Tibial nerve (tissue), 4 donors: ENCODE measurements around the gene MZT2B. TPM values are rescaled to one million over a fixed set of nuclear protein-coding genes. Genes with fewer than 3 reads are reported as not detected.
"Not testable (repeated sequence)": the region's sequence is repeated elsewhere in the genome, so short reads cannot be mapped to it uniquely, and the experiment has no call there.

ENCODE experiments used
- DNase-seq, 2 donors: peaks; one replicate each; pipeline ENCODE4 v3.0.0-alpha.2; 2019; ENCODE audit warnings: low spot score in 2 of 2
- H3K27ac ChIP-seq, 4 donors: fragments of 200-600 bp; sonication (generic) in 3 of 4; one replicate each; pipeline ENCODE4 v1.5.1; 2017 to 2019; ENCODE audit warnings: mild to moderate bottlenecking in 1 of 4
- H3K27me3 ChIP-seq, 2 donors: fragments of 200-600 bp; sonication (generic) in 1 of 2; one replicate each; pipeline versions ENCODE4 v1.5.1 to v1.6.0; 2017 to 2019
- H3K36me3 ChIP-seq, 3 donors: fragments of 200-600 bp; sonication (generic); one replicate each; pipeline ENCODE4 v1.5.1; 2018 to 2019
- H3K4me1 ChIP-seq, 4 donors: fragments of 200-600 bp; sonication (generic) in 3 of 4; one replicate each; pipeline ENCODE4 v1.5.1; 2017 to 2019
- H3K4me3 ChIP-seq, 4 donors: fragments of 200-600 bp; sonication (generic) in 3 of 4; one replicate each; pipeline ENCODE4 v1.5.1; 2017 to 2019; ENCODE audit warnings: mild to moderate bottlenecking in 1 of 4, moderate library complexity in 1 of 4
- H3K9me3 ChIP-seq, 4 donors: fragments of 200-600 bp; sonication (generic) in 3 of 4; one replicate each; pipeline ENCODE4 v1.5.1; 2017 to 2019
- CTCF ChIP-seq, 5 experiments: fragments of 200-600 bp in 3 of 5; fragments of 450-650 bp in 2 of 5; sonication (generic) in 3 of 5; IDR thresholded peaks; one replicate each; pipeline ENCODE4 v1.5.1; 2016 to 2019; ENCODE audit warnings: antibody characterized with exemption in 5 of 5, mild to moderate bottlenecking in 3 of 5, moderate library complexity in 2 of 5
- EP300 ChIP-seq, 2 donors: sonication (generic); formaldehyde crosslinking; IDR thresholded peaks; one replicate each; pipeline ENCODE4 v1.6.1; 2017; ENCODE audit warnings: antibody characterized with exemption in 2 of 2, mild to moderate bottlenecking in 1 of 2
- POLR2A ChIP-seq, 2 donors: fragments of 450-650 bp; IDR thresholded peaks; one replicate each; pipeline ENCODE4 v1.6.1; 2017; ENCODE audit warnings: antibody characterized with exemption in 2 of 2, mild to moderate bottlenecking in 2 of 2, moderate library complexity in 2 of 2
- WGBS, 2 donors: methylation state at CpG; one replicate each; pipeline ENCODE4 v1.1.5; 2018; 5-methylcytosine and 5-hydroxymethylcytosine counted together
- total RNA-seq, 4 donors: library from RNA; depleted of rRNA; stranded (reverse); fragments of >200 nt; gene quantifications; one replicate each; pipeline ENCODE4 v1.1.0, GENCODE V29; 2016

Gene MZT2B
- total RNA-seq, 4 donors from 2014 or later, result 108 to 190 (median 153) TPM

GRCh38 chr2:130156624-130157004 lies 25.4 kb upstream of the MZT2B start:
- no peak overlapping the region for H3K27ac ChIP-seq
- no peak for DNase-seq
- H3K4me1 ChIP-seq, result no peaks in the 10 kb centered on the region
- TF ChIP-seq CTCF (IDR thresholded peaks at IDR 0.05) (no peak), POLR2A (IDR thresholded peaks at IDR 0.05) (no peak), EP300 (IDR thresholded peaks at IDR 0.05) (no peak)
- WGBS, 2 donors, result 87 to 89% methylated on average over 9 of the region's 9 CpGs
- no peaks in the 10 kb centered on the region for H3K9me3 ChIP-seq
- H3K36me3 ChIP-seq, result peaks cover 0 to 96% (median 0%) of the 10 kb centered on the region in 3 donors
- no peak overlapping the region for H3K4me3 ChIP-seq
- H3K27me3 ChIP-seq, result no peaks in the 10 kb centered on the region

DNA sequence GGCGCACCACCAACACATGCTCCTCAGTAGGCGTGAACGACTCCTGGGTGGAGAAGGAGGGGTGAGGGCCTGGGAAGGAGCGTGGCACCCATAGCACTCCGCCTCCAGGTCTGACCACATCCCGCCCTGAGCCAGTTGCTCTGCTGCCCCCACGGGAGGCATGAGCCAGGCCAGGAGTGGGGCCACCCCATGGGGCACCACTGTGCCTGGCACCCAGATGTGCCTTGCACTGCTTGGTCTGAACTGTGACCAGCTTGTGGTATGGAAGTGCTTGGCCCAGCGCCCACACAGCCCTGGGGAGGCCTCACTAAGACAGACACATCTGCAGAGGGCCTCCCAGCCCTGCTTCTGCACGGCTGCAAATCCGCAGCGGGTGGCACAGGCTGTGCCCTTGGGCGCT lies 24.7 kb upstream of the MZT2B start:
- H3K4me1 ChIP-seq, H3K27ac ChIP-seq, H3K27me3 ChIP-seq, H3K4me3 ChIP-seq, H3K9me3 ChIP-seq, DNase-seq: not testable (repeated sequence)
- H3K36me3 ChIP-seq, result peaks cover 0 to 95% (median 0%) of the 10 kb centered on the region in 3 donors
- 80 to 88% methylated on average over 4 to 5 of the region's 12 CpGs for WGBS, 2 donors

DNA sequence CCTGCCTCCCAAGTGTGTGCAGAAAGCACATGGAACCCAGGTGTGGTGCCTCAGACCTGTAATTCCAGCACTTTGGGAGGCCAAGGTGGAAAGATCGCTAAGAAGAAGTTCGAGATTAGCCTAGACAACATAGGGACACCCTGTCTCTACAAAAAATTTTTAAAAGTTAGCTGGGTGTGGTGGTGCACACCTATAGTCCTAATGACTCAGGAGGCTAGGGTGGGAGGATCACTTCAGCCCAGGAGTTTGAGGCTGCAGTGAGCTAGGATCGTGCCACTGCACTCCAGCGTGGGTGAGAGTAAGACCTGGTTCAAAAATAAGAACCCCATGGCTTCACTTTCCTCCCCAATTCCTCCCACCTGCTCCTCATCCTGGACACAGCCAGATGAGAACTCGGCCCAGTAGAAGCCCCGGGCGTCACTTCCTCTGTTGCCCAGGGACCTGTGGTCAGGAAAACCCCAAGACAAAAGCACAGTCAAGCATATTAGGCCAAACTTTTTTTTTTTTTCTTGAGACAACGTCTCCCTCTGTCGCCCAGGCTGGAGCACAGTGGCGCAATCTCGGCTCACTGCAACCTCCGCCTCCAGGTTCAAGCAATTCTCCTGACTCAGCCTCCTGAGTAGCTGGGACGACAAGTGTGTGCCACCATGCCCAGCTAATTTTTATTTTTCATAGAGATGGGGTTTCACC lies 24.1 kb upstream of the MZT2B start:
- peaks cover 0 to 95% (median 0%) of the 10 kb centered on the region in 3 donors for H3K36me3 ChIP-seq
- H3K27me3 ChIP-seq, H3K4me1 ChIP-seq, H3K4me3 ChIP-seq, H3K9me3 ChIP-seq, H3K27ac ChIP-seq, DNase-seq: not testable (repeated sequence)
- 63 to 64% methylated on average over 13 of the region's 13 CpGs for WGBS, 2 donors

DNA sequence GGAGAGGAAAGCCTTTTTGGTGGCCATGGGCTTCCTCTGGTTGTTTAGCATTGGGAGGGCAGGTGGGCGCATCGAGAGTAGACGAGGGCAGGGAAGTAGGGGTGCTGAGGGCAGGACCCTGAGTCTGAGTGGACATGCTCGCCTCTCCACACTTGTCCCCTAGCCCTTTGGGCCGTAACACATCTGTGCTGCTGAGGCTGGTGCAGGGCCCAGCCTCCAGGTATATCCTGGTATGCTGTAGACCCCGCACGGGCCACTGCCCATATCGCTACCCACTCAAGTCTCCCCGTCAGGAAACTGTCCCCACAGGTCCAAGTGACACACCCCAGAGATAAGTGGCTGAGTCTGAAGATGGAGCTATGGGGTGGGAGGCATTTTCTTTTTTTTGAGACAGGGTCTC lies 23.4 kb upstream of the MZT2B start:
- Histone ChIP-seq H3K36me3 (peaks cover 0 to 93% (median 1%) of the 10 kb centered on the region in 3 donors), H3K27ac (no peak overlapping the region), H3K9me3 (no peaks in the 10 kb centered on the region), H3K27me3 (no peaks in the 10 kb centered on the region), H3K4me3 (no peak overlapping the region), H3K4me1 (no peaks in the 10 kb centered on the region)
- no peak for DNase-seq
- TF ChIP-seq CTCF (IDR thresholded peaks at IDR 0.05) (no peak), EP300 (IDR thresholded peaks at IDR 0.05) (no peak), POLR2A (IDR thresholded peaks at IDR 0.05) (no peak)
- WGBS, 2 donors, result 88 to 90% methylated on average over 9 of the region's 9 CpGs

GRCh38 chr2:130159376-130159775 lies 22.7 kb upstream of the MZT2B start:
- peaks cover 0 to 93% (median 7%) of the 10 kb centered on the region in 3 donors for H3K36me3 ChIP-seq
- H3K4me1 ChIP-seq, H3K4me3 ChIP-seq, DNase-seq, H3K27me3 ChIP-seq, H3K27ac ChIP-seq, H3K9me3 ChIP-seq: not testable (repeated sequence)
- WGBS, 2 donors, result 88 to 96% methylated on average over 4 of the region's 4 CpGs

DNA sequence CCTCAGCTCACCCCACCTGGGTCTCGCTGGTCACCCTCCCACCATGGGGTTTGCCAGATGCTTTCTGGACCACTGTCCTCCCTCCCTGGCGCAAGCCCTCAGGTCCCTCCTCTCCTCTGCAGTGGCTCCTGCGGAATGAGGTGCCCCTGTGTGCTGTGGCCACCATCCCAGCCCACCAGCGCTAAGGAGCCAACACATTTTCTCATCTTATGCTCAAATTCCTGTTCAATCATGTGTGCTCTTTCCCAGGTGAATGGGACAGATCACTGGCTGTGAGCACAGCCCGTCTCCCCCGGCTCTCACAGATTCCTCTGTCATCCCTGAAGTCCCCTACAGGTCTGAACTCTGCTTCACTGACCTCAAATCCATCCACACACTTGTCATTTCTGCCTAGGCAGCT lies 21.9 kb upstream of the MZT2B start:
- WGBS, 2 donors, result 94 to 100% methylated on average over 6 of the region's 6 CpGs
- H3K27me3 ChIP-seq, result no peaks in the 10 kb centered on the region

DNA sequence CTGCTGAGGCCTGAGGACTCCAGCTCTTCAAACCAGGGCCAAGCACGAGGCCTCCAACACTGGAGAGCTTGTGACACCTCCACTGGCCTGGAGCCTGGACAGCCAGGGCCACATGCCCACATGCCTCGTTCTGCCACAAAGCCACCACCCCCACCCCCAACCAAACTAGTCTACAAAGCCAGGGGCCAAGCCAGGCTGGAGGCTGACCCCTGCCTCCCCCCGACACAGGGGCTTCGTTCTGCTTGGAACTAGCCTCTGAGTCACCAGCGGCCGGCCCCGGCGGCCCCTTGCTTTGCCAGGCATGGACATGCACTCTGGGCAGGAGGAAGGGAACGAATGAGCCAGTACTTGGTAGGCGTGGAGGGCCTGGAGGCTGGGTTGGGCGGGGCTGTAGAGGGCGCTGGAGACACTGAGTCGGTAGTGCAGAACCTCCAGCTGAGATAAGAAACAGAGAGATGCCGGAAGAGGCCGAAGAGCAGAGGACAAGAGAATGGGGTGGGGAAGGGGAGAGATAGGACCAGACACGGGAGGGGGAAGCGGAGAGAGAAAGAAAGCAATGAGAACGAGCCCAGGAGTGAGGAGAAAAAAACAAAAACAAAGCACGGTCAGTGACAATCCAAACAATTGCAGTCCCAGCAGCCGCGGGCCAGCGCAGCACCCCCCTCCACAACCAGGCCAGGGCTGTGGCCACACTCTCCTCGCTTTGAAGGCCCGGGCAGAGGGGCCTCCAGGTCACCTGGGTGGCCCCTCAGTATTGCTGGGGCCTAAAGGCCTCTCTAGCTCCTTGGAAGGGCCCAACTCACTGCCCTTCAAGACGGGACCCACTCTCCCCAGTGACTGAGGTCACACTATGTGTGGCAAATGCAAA lies 21.0 kb upstream of the MZT2B start:
- H3K9me3 ChIP-seq, H3K27ac ChIP-seq, H3K4me3 ChIP-seq, H3K4me1 ChIP-seq, H3K27me3 ChIP-seq, DNase-seq: not testable (repeated sequence)
- peaks cover 0 to 93% (median 7%) of the 10 kb centered on the region in 3 donors for H3K36me3 ChIP-seq
- 75 to 78% methylated on average over 23 to 24 of the region's 25 CpGs for WGBS, 2 donors

More for the DNA sequence above, 21.9 kb upstream of the MZT2B start:
- H3K9me3 ChIP-seq, result no peaks in the 10 kb centered on the region
- peaks cover 0 to 93% (median 7%) of the 10 kb centered on the region in 3 donors for H3K36me3 ChIP-seq
- no peaks in the 10 kb centered on the region for H3K4me1 ChIP-seq
- DNase-seq, result no peak
- TF ChIP-seq CTCF (IDR thresholded peaks at IDR 0.05) (no peak), EP300 (IDR thresholded peaks at IDR 0.05) (no peak), POLR2A (IDR thresholded peaks at IDR 0.05) (no peak)
- H3K4me3 ChIP-seq, result no peak overlapping the region
- H3K27ac ChIP-seq, result no peak overlapping the region

DNA sequence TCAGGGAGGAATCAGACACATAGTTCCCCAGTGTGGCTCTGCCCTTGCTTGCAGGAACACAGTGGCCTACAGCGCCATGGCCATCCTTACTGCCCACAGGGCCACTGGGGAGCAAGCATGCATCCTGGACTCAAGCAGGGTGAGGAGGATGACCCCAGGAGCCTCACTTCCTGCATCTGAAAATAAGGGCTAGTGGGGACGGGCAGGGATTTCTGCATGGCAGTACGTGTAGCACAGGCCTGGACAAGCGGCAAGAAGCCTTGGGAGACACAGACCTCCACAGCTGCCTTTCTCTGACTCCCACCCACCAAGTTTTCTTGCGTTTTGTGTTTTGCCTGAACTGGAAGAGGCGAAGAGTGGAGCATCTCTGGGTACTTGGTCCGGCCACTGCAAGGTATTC lies 19.6 kb upstream of the MZT2B start:
- not testable (repeated sequence) for H3K4me1 ChIP-seq, DNase-seq, H3K27ac ChIP-seq, H3K9me3 ChIP-seq, H3K4me3 ChIP-seq, H3K27me3 ChIP-seq
- H3K36me3 ChIP-seq, result peaks cover 0 to 96% (median 7%) of the 10 kb centered on the region in 3 donors
- WGBS, 2 donors, result 88 to 93% methylated on average over 6 of the region's 7 CpGs
